ENCODE data around the gene CRADD.
"Not testable (repeated sequence)": the region's sequence is repeated elsewhere in the genome, so short reads cannot be mapped to it uniquely, and the experiment has no call there.

The CRADD gene

GRCh38 chr12:93850481-93851256, 173.5 kb downstream of the CRADD start:
- DNase-seq: no peak

DNA sequence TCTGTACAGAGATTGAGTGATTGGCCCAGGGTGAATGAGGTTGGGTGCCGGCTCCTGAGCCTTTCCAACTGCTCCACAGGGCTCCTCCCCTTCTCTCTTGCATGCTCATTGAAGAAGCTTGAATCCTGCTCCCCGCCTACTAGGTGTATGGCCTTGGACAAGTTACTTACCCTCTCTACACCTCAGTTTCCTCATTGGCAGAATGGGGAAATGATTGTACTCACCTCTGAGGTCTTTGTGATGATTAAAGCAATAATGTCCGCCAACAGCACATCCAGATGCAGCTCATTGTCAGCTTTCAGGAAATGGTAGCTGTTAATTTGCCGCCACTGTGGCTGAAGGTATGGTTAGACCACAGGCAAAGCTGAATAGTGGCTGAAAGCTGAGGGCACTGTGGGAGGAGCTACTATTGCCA, 174.1 kb downstream of the CRADD start:
- no peak for DNase-seq

DNA sequence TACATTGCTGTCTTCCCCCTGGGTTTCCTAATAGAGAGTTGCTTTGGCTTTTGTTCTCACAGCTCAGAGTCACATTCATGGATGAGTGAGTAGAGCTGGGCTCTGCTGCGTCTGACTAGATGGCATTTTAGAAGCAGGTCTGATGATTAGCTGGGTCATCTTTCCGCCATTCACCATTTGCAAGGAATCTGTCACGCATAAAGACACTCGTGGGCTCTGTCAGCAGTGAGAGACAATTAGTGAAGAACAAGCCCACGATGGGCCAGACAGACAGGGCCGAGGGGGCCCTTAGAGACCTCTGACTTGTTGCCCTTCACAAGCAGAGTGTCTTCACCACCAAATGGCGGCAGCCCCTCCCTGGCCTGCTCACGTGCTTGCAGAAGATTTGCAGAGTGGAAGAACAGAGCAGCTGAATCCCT, 175.0 kb downstream of the CRADD start:
- DNase-seq: no peak

DNA sequence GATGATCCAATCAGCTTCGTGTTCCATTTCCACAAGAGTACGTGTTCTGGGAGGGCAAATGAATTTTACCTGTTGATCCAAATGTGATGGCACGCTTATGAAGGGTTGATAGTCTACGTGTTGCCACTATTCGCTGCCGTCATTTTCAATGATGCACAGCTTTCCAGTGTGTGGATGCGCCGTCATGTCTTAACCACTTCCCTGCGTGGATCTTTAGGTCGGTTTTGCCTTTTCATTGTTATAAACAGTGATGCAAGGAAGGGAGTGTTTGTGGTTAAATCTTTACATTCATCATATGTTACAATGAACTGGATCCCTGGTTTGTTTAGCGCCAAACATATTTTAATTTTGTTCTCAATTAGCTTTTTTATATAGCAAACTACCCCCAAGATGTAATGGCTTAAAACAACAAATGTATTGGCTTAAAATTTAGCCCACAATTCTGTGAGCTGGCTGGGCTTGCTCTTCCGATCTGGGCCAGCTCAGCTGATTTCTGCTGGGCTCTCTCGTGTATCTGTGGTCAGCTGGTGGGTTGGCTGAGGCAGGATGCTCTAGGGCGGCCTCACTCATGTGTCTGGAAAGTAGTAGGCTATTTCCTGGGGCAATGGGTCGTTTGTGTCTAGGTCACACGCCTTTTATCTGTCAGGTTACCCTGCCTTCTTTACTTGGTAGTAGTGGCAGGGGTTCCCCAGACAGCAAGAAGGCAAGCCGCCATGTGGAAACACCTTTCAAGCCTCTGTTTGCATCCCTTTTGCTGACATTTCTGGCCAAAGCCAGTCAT, 176.7 kb downstream of the CRADD start:
- no peak for DNase-seq

GRCh38 chr12:93855261-93855660, 178.1 kb downstream of the CRADD start:
- no peak for DNase-seq

GRCh38 chr12:93856611-93857010, 179.4 kb downstream of the CRADD start:
- no peak for DNase-seq

DNA sequence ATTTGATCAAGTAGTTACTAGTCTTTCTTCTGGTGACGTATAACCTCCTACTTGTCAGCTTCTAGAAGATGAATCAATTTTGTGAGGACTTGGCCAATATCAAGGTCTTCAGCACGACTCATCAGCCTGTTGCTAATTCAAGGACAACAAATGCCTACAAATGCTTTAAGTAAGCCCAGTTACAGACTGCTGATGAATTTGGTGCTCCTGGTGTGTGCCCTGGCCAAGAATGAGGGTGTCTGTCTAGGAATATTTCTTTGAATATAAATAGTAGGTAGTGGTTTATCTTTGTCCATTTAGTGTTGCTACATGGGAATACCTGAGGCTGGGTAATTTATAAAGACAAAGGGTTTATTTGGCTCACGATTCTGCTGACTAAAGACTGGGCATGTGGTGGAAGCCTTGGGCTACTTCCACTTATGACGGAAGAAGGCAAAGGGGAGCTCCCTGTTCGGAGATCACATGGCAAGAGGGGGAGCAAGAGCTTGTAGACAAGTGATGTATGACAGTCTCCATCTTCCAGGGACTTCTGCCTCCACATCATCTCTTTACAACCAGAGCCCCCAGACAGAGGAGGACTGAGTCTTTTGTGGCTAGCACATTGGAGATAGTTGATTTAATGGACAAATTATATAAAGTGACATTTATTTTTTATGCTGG, 180.2 kb downstream of the CRADD start:
- DNase-seq: no peak

- no peak for DNase-seq
Measured at GRCh38 chr12:93857991-93858447, 180.8 kb downstream of the CRADD start.

- DNase-seq: peak; percentile 43
Measured at GRCh38 chr12:93860668-93861373, 183.6 kb downstream of the CRADD start.

- DNase-seq: no peak
Measured at GRCh38 chr12:93862424-93862823, 185.2 kb downstream of the CRADD start.

GRCh38 chr12:93865751-93866150, 188.6 kb downstream of the CRADD start:
- no peak for DNase-seq

DNA sequence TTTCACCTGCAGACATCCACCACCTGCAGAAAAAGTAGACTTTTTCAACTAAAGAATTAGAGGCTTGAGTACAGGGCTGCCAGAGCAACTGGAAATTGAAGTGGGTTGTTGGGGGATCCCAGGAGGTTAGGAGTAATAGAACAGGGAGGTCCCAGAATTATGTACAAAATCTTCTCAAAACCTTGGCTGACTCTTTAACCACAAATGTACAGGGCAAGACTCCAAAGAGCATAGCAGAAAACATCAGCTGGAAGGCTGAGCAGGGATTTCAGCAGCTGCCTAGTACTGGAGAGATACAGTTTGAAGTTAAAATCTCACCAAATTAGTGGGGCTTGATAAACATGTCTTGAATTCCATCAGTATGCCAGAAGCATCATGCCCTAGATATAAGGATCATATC, 191.6 kb downstream of the CRADD start:
- no peak for DNase-seq

DNA sequence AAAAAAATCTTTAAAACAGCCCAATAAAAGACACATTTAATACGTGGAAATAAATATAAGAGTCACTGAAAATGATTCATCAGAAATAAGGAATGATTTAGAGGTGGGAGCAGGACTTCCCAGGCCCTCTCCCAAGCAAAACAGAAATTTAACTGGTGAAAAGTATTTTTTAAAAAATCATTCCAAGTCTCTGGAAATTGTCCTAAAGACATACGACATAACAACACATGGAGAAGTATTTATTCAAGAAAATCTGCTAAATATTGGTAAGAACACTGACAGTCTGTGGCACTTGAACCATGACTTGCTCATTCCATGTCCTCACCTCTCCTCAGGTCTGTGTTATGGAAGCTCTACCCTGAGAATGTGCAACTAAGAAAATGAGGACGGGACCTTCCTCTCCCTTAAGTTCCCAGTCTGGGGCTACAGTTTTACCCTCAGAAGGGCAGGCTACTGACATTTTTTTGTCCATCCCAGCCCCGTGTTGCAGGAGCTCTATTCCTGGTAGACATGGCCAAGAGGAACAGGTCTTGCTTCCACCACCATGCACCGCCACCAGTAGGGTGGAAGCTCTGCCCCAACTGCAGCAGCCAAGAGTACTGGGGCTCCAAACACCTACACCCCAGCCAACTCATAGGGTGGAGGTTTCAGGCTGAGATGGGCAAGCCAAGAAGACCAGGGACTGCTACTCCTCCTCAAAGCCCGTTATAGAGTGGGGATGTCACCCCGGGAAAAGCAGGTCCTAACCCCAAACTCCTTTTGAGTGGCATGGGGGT, 193.0 kb downstream of the CRADD start:
- DNase-seq: no peak

GRCh38 chr12:93871566-93871965, 194.4 kb downstream of the CRADD start:
- not testable (repeated sequence) for DNase-seq

DNA sequence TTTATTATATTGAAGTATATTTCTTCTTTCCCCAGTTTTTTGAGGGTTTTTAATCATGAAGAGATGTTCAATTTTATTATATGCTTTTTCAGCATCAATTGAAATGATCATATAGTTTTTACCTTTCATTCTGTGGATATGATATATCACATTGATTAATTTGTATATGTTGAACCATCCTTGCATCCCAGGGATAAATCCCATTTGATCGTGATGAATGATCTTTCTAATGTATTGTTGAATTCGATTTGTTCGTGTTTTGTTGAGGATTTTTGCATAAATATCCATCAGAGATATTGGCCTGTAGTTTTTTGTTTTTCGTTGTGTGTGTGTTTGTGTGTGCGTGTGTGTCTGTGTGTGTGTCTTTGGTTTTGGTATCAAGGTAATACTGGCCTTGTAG, 196.4 kb downstream of the CRADD start:
- no peak for DNase-seq

DNA sequence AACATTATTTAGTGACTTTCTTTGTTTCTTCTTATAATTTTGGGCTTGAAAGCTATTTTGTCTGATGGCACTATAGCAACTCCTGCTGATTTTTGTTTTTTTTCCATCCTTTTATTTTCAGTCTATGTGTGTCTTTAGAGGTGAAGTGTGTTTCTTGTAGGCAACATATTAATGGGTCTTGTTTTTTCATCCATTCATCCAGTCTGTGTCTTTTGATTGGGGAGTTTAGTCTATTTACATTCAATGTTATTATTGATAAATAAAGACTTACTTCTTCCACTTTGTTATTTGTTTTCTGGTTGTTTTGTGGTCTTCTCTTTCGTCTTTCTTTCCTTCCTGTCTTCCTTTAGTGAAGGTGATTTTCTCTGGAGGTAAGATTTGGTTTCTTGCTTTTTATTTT, 198.0 kb downstream of the CRADD start:
- no peak for DNase-seq

DNA sequence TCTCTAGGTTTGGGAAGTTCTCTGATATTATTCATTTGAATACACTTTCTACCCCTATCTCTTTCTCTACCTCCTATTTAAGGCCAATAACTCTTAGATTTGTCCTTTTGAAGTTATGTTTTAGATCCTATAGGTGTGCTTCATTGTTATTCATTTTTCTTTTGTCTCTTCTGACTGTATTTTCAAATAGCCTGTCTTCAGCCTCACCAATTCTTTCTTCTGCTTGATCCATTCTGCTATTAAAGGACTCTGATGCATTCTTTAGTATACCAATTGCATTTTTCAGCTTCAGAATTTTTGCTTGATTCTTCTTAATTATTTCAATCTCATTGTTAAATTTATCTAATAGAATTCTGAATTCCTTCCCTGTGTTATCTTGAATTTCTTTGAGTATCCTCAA, 199.2 kb downstream of the CRADD start:
- DNase-seq: no peak

GRCh38 chr12:93877446-93877845, 200.3 kb downstream of the CRADD start:
- peak; percentile 65 for DNase-seq

- no peak for DNase-seq
Measured at GRCh38 chr12:93879476-93880421, 202.6 kb downstream of the CRADD start.

- DNase-seq: no peak
Measured at GRCh38 chr12:93880853-93881522, 203.8 kb downstream of the CRADD start.

Data from DMS53 (cell line).